HTR-8/SVneo (cell line): ENCODE results near the gene MMP27.
A peak's percentile ranks its signal among the peaks of the same experiment; 100 is the strongest.
"Not testable (repeated sequence)": the region's sequence is repeated elsewhere in the genome, so short reads cannot be mapped to it uniquely, and the experiment has no call there.

Experiments
- DNase-seq: peaks from one replicate; pipeline ENCODE4 v3.0.0; 2011; ENCODE audit warnings: low spot score, mixed read lengths; ENCODE audit not compliant: insufficient read length
- FAIRE-seq: peaks from 2 replicates; lab custom pipeline; 2011; peaks lifted over from hg19 to GRCh38; lab: Jason Lieb, UNC

Gene MMP27

GRCh38 chr11:102705626-102706025, at the start of gene MMP27:
Gene MMP27 (minus strand): TSS chr11:102705769. CDS start chr11:102705714, 55 bp downstream.
- no peak for FAIRE-seq
- DNase-seq, result no peak

GRCh38 chr11:102753267-102753666, 47.7 kb upstream of the MMP27 start:
- DNase-seq (no peak), FAIRE-seq (no peak)

- DNase-seq, result no peak
- no peak for FAIRE-seq
Measured at GRCh38 chr11:102751673-102752072, 46.1 kb upstream of the MMP27 start.

- DNase-seq (no peak), FAIRE-seq (peak; percentile 9)
Measured at GRCh38 chr11:102749101-102749722, 43.6 kb upstream of the MMP27 start.

- not testable (repeated sequence) for DNase-seq, FAIRE-seq
Measured at GRCh38 chr11:102746746-102747578, 41.4 kb upstream of the MMP27 start.

- DNase-seq, result no peak
- no peak for FAIRE-seq
Measured at GRCh38 chr11:102734650-102735049, 29.1 kb upstream of the MMP27 start.

GRCh38 chr11:102733232-102733875, 27.8 kb upstream of the MMP27 start:
- FAIRE-seq (peak; percentile 94), DNase-seq (peak; percentile 85)

- DNase-seq, result not testable (repeated sequence)
- FAIRE-seq, result peak; percentile 100
Measured at GRCh38 chr11:102730944-102731343, 25.4 kb upstream of the MMP27 start.

GRCh38 chr11:102729849-102730815, 24.6 kb upstream of the MMP27 start:
- DNase-seq, result no peak
- no peak for FAIRE-seq

- peak; percentile 77 for FAIRE-seq
- DNase-seq, result no peak
Measured at GRCh38 chr11:102727890-102728289, 22.3 kb upstream of the MMP27 start.

GRCh38 chr11:102724904-102725500, 19.4 kb upstream of the MMP27 start, which contains the start of gene MMP8:
Gene MMP8 (minus strand): TSS chr11:102724954. CDS start chr11:102724855, 99 bp downstream.
- DNase-seq, result no peak
- no peak for FAIRE-seq

GRCh38 chr11:102722821-102723220, 17.3 kb upstream of the MMP27 start:
- no peak for DNase-seq
- peak; percentile 26 for FAIRE-seq

GRCh38 chr11:102719620-102720277, 14.2 kb upstream of the MMP27 start:
- peak; percentile 77 for FAIRE-seq

GRCh38 chr11:102717280-102717679, 11.7 kb upstream of the MMP27 start:
- DNase-seq (no peak), FAIRE-seq (peak; percentile 42)

More at GRCh38 chr11:102719620-102720277, 14.2 kb upstream of the MMP27 start:
- DNase-seq, result no peak

GRCh38 chr11:102716527-102716926, 11.0 kb upstream of the MMP27 start:
- no peak for FAIRE-seq
- DNase-seq, result no peak

GRCh38 chr11:102712137-102712536, 6.6 kb upstream of the MMP27 start:
- FAIRE-seq (peak; percentile 77), DNase-seq (no peak)

GRCh38 chr11:102709201-102709945, 3.8 kb upstream of the MMP27 start:
- no peak for FAIRE-seq
- no peak for DNase-seq

- DNase-seq (no peak), FAIRE-seq (no peak)
Measured at GRCh38 chr11:102708654-102709053, 3.1 kb upstream of the MMP27 start.
